Fibroblast of lung (primary cell): ENCODE data around the gene CR2.

Source experiments
- CTCF ChIP-seq, 2 donors: IDR thresholded peaks in 1 of 2; conservative IDR thresholded peaks in 1 of 2; 1 replicate in 1 of 2; 2 replicates in 1 of 2; pipeline ENCODE4 v1.5.1; 2011 to 2012; ENCODE audit warnings: low read length in 2 of 2, control low read depth in 1 of 2, inconsistent platforms in 1 of 2, low read depth in 1 of 2, mild to moderate bottlenecking in 1 of 2
- EZH2 ChIP-seq: IDR thresholded peaks from 2 replicates; pipeline ENCODE4 v1.5.1; 2012; ENCODE audit warnings: low read length, control low read depth, mild to moderate bottlenecking; ENCODE audit errors: missing control alignments

DNA sequence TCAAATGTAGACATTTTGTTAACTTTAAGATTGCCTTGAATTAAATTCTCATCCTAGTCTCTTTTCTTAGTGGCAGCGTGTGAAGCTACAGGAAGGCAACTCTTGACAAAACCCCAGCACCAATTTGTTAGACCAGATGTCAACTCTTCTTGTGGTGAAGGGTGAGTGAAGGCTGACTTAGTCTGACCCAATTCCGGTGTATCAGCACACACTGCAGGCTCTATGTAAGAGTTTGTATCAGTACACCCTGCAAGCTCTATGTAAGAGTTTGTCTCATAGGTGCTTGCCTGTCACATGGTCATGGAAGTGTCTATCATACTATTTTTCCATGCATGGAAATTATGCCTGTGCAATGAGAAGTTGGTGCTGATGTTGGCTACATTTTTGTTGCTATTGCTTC is 16.8 kb downstream of the CR2 start:
- TF ChIP-seq EZH2 (no peak), CTCF (conservative IDR thresholded peaks at IDR 0.05 in 1 of 2, IDR thresholded peaks at IDR 0.05 in 1 of 2; ENCODE audit: low read depth in 1 of 2, low read length in 2 of 2) (no peak)
